ENCODE results near the gene SHBG.

Gene SHBG

GRCh38 chr17:7647018-7647417 lies 17.1 kb downstream of the SHBG start:
- DNase-seq (ENCODE audit: low read depth), result no peak

- DNase-seq (ENCODE audit: low read depth), result peak; percentile 57
Measured at GRCh38 chr17:7650509-7651096, 20.7 kb downstream of the SHBG start, which contains the start of gene ATP1B2. Gene ATP1B2, plus strand, starts transcription at chr17:7650926. Its CDS starts 593 bp downstream, at chr17:7651519.

- DNase-seq (ENCODE audit: low read depth), result no peak
Measured at GRCh38 chr17:7651097-7651664, 21.2 kb downstream of the SHBG start.

GRCh38 chr17:7651665-7652387 lies 21.9 kb downstream of the SHBG start:
- DNase-seq (ENCODE audit: low read depth), result no peak

- no peak for DNase-seq (ENCODE audit: low read depth)
Measured at GRCh38 chr17:7652388-7653356, 22.7 kb downstream of the SHBG start.

- DNase-seq (ENCODE audit: low read depth), result no peak
Measured at GRCh38 chr17:7654832-7655540, 25.1 kb downstream of the SHBG start.

GRCh38 chr17:7655541-7655840 lies 25.6 kb downstream of the SHBG start:
- DNase-seq (ENCODE audit: low read depth), result no peak

GRCh38 chr17:7656958-7657609 lies 27.1 kb downstream of the SHBG start:
- DNase-seq (ENCODE audit: low read depth), result no peak

GRCh38 chr17:7667656-7668406 lies 37.9 kb downstream of the SHBG start:
- no peak for DNase-seq (ENCODE audit: low read depth)

- no peak for DNase-seq (ENCODE audit: low read depth)
Measured at GRCh38 chr17:7668482-7668881, 38.5 kb downstream of the SHBG start.

- DNase-seq (ENCODE audit: low read depth), result no peak
Measured at GRCh38 chr17:7673239-7673638, 43.3 kb downstream of the SHBG start.

GRCh38 chr17:7674934-7675333 lies 45.0 kb downstream of the SHBG start:
- no peak for DNase-seq (ENCODE audit: low read depth)

GRCh38 chr17:7676533-7676932 lies 46.6 kb downstream of the SHBG start:
- no peak for DNase-seq (ENCODE audit: low read depth)

- DNase-seq (ENCODE audit: low read depth), result no peak
Measured at GRCh38 chr17:7677388-7678067, 47.6 kb downstream of the SHBG start.
